ENCODE measurements around the gene MOSPD2. TPM values are rescaled to one million over a fixed set of nuclear protein-coding genes. Genes with fewer than 3 reads are reported as not detected.

Gene MOSPD2
- polyA plus RNA-seq, 2 of the 4 experiments (the other 2 are of a cell fraction), result 10.0 to 28.4 TPM

DNA sequence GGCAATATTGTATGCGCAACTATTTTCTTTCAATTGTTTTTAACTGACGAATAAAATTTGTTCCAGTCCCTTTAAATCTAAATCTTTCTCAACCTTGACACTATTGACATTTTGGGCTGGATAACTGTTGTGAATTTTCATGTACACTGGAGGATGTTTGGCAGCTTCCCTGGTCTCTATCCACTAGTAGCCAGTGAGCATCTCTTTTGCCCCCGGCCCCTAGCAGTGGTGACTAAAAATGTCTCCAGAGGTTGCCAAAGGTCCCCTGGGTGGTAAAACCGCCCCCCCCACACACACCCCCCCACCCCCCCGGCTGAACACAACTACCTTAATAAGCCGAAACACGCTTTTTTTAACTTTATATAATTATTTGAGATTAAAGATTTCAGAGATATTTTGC is 866 bp upstream of the MOSPD2 start:
- DNase-seq (ENCODE audit: low read depth in 1 of 2, low spot score in 1 of 2), result no peak
- POLR2A ChIA-PET, result interaction anchor here (0.6 to 1.0 kb wide), 6 partner anchors 12 to 843 kb away, joined by 3 to 5 read pairs (median 4); partner anchors contain the start of genes ASB9 and GEMIN8
- FAIRE-seq, result no peak

DNA sequence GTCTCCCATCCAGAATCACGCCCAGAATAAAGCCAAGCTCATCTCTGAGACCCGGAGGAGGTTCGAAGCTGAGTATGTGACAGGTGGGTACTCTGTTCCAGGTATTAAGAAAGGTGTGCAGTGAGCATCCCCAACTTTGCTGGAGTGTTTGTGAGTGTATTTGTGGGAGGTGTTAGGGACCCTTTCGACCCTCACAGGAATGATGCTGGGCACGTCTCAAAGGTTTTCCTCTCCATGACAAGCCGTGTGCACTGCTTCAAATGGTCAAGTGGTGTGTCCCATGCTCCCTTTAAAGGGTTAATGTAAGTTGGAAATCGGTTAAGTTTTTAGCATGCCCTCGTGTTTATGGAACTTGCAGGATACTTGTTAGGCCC is 442 bp downstream of the MOSPD2 start:
- Histone ChIP-seq H3K4me1 (peaks cover 12% of the 10 kb centered on the region; the same call in 2 of the 3 replicates), H3K9me3 (no peaks in the 10 kb centered on the region), H3K4me3 (peak overlapping the region; percentile 79), H3K4me2 (peak overlapping the region; percentile 82), H3K27ac (peak overlapping the region; percentile 86 to 94)
- DNase-seq (ENCODE audit: low read depth in 1 of 2, low spot score in 1 of 2) (no peak), ATAC-seq (no peak), FAIRE-seq (peak; percentile 18)
- ChIA-PET CTCF (no interaction called here), POLR2A (interaction anchor here (1.0 kb wide), 2 partner anchors 13 to 14 kb away, joined by 4 to 5 read pairs; no protein-coding TSS in a partner anchor)
- TF ChIP-seq, protein P1, sequence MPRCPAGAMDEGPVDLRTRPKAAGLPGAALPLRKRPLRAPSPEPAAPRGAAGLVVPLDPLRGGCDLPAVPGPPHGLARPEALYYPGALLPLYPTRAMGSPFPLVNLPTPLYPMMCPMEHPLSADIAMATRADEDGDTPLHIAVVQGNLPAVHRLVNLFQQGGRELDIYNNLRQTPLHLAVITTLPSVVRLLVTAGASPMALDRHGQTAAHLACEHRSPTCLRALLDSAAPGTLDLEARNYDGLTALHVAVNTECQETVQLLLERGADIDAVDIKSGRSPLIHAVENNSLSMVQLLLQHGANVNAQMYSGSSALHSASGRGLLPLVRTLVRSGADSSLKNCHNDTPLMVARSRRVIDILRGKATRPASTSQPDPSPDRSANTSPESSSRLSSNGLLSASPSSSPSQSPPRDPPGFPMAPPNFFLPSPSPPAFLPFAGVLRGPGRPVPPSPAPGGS (IDR thresholded peaks at IDR 0.05), result no peak
- TF ChIP-seq ZNF302 (CRISPR knock-in tag; IDR thresholded peaks at IDR 0.05) (no peak), ZFP36 (IDR thresholded peaks at IDR 0.05; ENCODE audit: borderline replicate concordance, partially characterized antibody) (no peak), HOXB5 (CRISPR knock-in tag; IDR thresholded peaks at IDR 0.05) (no peak), NR3C1 (IDR thresholded peaks at IDR 0.05) (no peak), EHF (CRISPR knock-in tag; IDR thresholded peaks at IDR 0.05) (no peak), HES2 (IDR thresholded peaks at IDR 0.05) (no peak), GATA3 (IDR thresholded peaks at IDR 0.05; ENCODE audit: borderline replicate concordance) (no peak), NPAS2 (CRISPR knock-in tag; IDR thresholded peaks at IDR 0.05; ENCODE audit: borderline replicate concordance) (no peak), RFX5 (IDR thresholded peaks at IDR 0.05) (no peak), EP300 (IDR thresholded peaks at IDR 0.05) (no peak), FOSB (CRISPR knock-in tag; IDR thresholded peaks at IDR 0.05) (no peak), HDAC2 (IDR thresholded peaks at IDR 0.05) (no peak), PHF8 (IDR thresholded peaks at IDR 0.05; ENCODE audit: borderline replicate concordance, low read depth) (no peak), CTCF (IDR thresholded peaks at IDR 0.05) (no peak), FOSL2 (IDR thresholded peaks at IDR 0.05) (no peak), FOSL2 (CRISPR knock-in tag; IDR thresholded peaks at IDR 0.05) (no peak), MAX (IDR thresholded peaks at IDR 0.05) (no peak)
- TF ChIP-seq, protein P2, sequence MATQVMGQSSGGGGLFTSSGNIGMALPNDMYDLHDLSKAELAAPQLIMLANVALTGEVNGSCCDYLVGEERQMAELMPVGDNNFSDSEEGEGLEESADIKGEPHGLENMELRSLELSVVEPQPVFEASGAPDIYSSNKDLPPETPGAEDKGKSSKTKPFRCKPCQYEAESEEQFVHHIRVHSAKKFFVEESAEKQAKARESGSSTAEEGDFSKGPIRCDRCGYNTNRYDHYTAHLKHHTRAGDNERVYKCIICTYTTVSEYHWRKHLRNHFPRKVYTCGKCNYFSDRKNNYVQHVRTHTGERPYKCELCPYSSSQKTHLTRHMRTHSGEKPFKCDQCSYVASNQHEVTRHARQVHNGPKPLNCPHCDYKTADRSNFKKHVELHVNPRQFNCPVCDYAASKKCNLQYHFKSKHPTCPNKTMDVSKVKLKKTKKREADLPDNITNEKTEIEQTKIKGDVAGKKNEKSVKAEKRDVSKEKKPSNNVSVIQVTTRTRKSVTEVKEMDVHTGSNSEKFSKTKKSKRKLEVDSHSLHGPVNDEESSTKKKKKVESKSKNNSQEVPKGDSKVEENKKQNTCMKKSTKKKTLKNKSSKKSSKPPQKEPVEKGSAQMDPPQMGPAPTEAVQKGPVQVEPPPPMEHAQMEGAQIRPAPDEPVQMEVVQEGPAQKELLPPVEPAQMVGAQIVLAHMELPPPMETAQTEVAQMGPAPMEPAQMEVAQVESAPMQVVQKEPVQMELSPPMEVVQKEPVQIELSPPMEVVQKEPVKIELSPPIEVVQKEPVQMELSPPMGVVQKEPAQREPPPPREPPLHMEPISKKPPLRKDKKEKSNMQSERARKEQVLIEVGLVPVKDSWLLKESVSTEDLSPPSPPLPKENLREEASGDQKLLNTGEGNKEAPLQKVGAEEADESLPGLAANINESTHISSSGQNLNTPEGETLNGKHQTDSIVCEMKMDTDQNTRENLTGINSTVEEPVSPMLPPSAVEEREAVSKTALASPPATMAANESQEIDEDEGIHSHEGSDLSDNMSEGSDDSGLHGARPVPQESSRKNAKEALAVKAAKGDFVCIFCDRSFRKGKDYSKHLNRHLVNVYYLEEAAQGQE (IDR thresholded peaks at IDR 0.05), result no peak
- 3% methylated on average over 5 of the region's 8 CpGs for WGBS (ENCODE audit: missing lambda C conversion rate)

More for the DNA sequence above, 866 bp upstream of the MOSPD2 start:
- Histone ChIP-seq H3K4me3 (peak overlapping the region; percentile 89), H3K4me2 (peak overlapping the region; percentile 71), H3K4me1 (peaks cover 12% of the 10 kb centered on the region; the same call in 2 of the 3 replicates), H3K27ac (peak overlapping the region; percentile 75 to 78), H3K9me3 (peaks cover 12% of the 10 kb centered on the region)
- CTCF ChIA-PET, result no interaction called here
- 15% methylated on average over 7 of the region's 7 CpGs for WGBS (ENCODE audit: missing lambda C conversion rate)
- TF ChIP-seq HOXB5 (CRISPR knock-in tag; IDR thresholded peaks at IDR 0.05) (no peak), POLR2A (IDR thresholded peaks at IDR 0.05; ENCODE audit: low read length) (no peak), CBX8 (IDR thresholded peaks at IDR 0.05) (no peak), HOXA7 (CRISPR knock-in tag; IDR thresholded peaks at IDR 0.05) (no peak), RFX5 (IDR thresholded peaks at IDR 0.05) (no peak), RAD21 (conservative IDR thresholded peaks at IDR 0.05 in 1 of 2, IDR thresholded peaks at IDR 0.05 in 1 of 2) (no peak), FOSL2 (IDR thresholded peaks at IDR 0.05) (no peak), FOSL2 (CRISPR knock-in tag; IDR thresholded peaks at IDR 0.05) (no peak), NR3C1 (IDR thresholded peaks at IDR 0.05) (no peak), USF2 (IDR thresholded peaks at IDR 0.05) (no peak), FOSB (CRISPR knock-in tag; IDR thresholded peaks at IDR 0.05) (no peak), FOXS1 (CRISPR knock-in tag; IDR thresholded peaks at IDR 0.05) (no peak), HEYL (CRISPR knock-in tag; IDR thresholded peaks at IDR 0.05) (no peak), ZFP36 (IDR thresholded peaks at IDR 0.05; ENCODE audit: borderline replicate concordance, partially characterized antibody) (no peak), ZSCAN20 (CRISPR knock-in tag; IDR thresholded peaks at IDR 0.05) (no peak), PHF8 (IDR thresholded peaks at IDR 0.05; ENCODE audit: borderline replicate concordance, low read depth) (no peak), ZC3H11A (IDR thresholded peaks at IDR 0.05) (no peak), TFCP2L1 (CRISPR knock-in tag; IDR thresholded peaks at IDR 0.05) (no peak), EHMT2 (IDR thresholded peaks at IDR 0.05; ENCODE audit: low read depth) (no peak)
- TF ChIP-seq, protein P3, sequence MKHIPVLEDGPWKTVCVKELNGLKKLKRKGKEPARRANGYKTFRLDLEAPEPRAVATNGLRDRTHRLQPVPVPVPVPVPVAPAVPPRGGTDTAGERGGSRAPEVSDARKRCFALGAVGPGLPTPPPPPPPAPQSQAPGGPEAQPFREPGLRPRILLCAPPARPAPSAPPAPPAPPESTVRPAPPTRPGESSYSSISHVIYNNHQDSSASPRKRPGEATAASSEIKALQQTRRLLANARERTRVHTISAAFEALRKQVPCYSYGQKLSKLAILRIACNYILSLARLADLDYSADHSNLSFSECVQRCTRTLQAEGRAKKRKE (CRISPR knock-in tag; IDR thresholded peaks at IDR 0.05; ENCODE audit: low read depth), result no peak
- ATAC-seq, result no peak

Data from A549 (cell line).